Adrenal gland (tissue), 5 donors: ENCODE data around the gene COL15A1.

Source experiments
- CTCF ChIP-seq, 6 experiments: fragments of 450-650 bp in 4 of 6; fragments of 200-600 bp in 2 of 6; sonication (generic) in 1 of 6; IDR thresholded peaks; 1 replicate in 5 of 6; 2 replicates in 1 of 6; pipeline versions ENCODE4 v1.5.1 to v1.8.0; 2016 to 2021; ENCODE audit warnings: antibody characterized with exemption in 6 of 6, mild to moderate bottlenecking in 2 of 6, moderate library complexity in 1 of 6
- POLR2A ChIP-seq, 2 donors: fragments of 450-650 bp; IDR thresholded peaks; one replicate each; pipeline ENCODE4 v1.6.1; 2017; ENCODE audit warnings: antibody characterized with exemption in 2 of 2, mild to moderate bottlenecking in 2 of 2, moderate library complexity in 1 of 2
- donor health status: DM: no; HTN: no; CAD: no.

- no peak for TF ChIP-seq CTCF (IDR thresholded peaks at IDR 0.05)
- TF ChIP-seq POLR2A (IDR thresholded peaks at IDR 0.05), result no peak
These were observed 74.9 kb downstream of the COL15A1 start for GRCh38 chr9:99018653-99019052.
